Heart left ventricle (tissue), 13 donors: ENCODE results near the gene KANK2.

Experiments used
- POLR2A ChIP-seq, 2 donors: fragments of 450-650 bp; IDR thresholded peaks; one replicate each; pipeline ENCODE4 v1.6.1; 2017; ENCODE audit warnings: antibody characterized with exemption in 2 of 2, mild to moderate bottlenecking in 2 of 2, moderate library complexity in 2 of 2
- TF ChIP-seq, protein P1 (sequence below), 12 donors: fragments of 200-600 bp; sonication (generic) in 4 of 12; IDR thresholded peaks; one replicate each; pipeline versions ENCODE4 v1.5.0 to v1.8.0; 2018 to 2022; ENCODE audit warnings: antibody characterized with exemption in 12 of 12, mild to moderate bottlenecking in 5 of 12
- donor health status: ischemic (EF 13 %, LVEDD 7.1; RV severe dilation, severe dysfunction).
- donor health status: DM: no; HTN: yes; CAD: no.
- donor health status: DM: no; HTN: no; CAD: no.
- donor health status: ischemic (EF 25% LVEDD 6.9; RV normal size, moderate dysfunction).
- donor health status: ischemic (EF 25% LVEDD 5.7; RV mildly dilated, moderate dysfunction).
- donor health status: ischemic (EF 35%, LVEDD 5.7; RV mildly dilated, moderate dysfunction).
- donor health status: nonischemic (EF 11% LVEDD 7.7; RV severe dilation, severe dysfunction).
- donor health status: DM: yes; HTN: yes; CAD: no.
- donor health status: PGD.
- donor health status: ischemic (EF 29% LVEDD 5.4; RV normal size, mild dysfunction).
- donor health status: nonischemic (EF 23%, LVEDD 6.1; RV moderate dilation, normal function).

DNA sequence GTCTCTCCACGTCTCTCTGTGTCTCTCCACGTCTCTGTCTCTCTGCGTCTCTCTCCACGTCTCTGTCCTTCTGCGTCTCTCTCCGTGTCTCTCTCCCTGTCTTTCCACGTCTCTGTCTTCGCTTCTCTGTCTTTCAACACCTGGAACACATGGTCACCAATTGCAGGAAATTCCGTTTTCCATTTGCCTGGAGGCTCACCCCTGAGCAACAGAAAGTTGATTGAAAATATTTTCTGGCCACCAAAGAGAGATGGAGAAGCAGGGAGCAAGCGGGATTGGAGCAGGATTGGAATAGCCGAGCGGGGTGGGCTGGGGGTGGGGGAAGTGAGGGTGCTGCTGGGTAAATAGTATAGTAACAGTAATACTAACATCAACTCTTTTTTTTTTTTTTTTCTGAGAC is 1.7 kb downstream of the KANK2 start:
- no peak for TF ChIP-seq POLR2A (IDR thresholded peaks at IDR 0.05)
- TF ChIP-seq, protein P1, sequence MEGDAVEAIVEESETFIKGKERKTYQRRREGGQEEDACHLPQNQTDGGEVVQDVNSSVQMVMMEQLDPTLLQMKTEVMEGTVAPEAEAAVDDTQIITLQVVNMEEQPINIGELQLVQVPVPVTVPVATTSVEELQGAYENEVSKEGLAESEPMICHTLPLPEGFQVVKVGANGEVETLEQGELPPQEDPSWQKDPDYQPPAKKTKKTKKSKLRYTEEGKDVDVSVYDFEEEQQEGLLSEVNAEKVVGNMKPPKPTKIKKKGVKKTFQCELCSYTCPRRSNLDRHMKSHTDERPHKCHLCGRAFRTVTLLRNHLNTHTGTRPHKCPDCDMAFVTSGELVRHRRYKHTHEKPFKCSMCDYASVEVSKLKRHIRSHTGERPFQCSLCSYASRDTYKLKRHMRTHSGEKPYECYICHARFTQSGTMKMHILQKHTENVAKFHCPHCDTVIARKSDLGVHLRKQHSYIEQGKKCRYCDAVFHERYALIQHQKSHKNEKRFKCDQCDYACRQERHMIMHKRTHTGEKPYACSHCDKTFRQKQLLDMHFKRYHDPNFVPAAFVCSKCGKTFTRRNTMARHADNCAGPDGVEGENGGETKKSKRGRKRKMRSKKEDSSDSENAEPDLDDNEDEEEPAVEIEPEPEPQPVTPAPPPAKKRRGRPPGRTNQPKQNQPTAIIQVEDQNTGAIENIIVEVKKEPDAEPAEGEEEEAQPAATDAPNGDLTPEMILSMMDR (IDR thresholded peaks at IDR 0.05): no peak
